ENCODE results near the gene TBC1D14. TPM values are rescaled to one million over a fixed set of nuclear protein-coding genes. Genes with fewer than 3 reads are reported as not detected.

The TBC1D14 gene
- total and polyA plus RNA-seq, 4 donors = 15.1 to 60.1 (median 46.4) TPM

GRCh38 chr4:6876440-6876839 is 33.2 kb upstream of the TBC1D14 start:
- Histone ChIP-seq H3K27me3 (ENCODE audit: control insufficient read depth in 3 of 3, insufficient read depth in 3 of 3, low read length in 2 of 3) (no peaks in the 10 kb centered on the region), H3K4me1 (ENCODE audit: control insufficient read depth in 5 of 5, insufficient read depth in 5 of 5, low read length in 5 of 5) (no peaks in the 10 kb centered on the region), H3K36me3 (ENCODE audit: control insufficient read depth in 4 of 4, insufficient read depth in 4 of 4, low read length in 4 of 4) (peaks cover 22 to 67% (median 42%) of the 10 kb centered on the region in 4 donors), H3K9me3 (ENCODE audit: control insufficient read depth in 4 of 4, insufficient read depth in 3 of 4, low read length in 3 of 4) (no peaks in the 10 kb centered on the region), H3K9ac (ENCODE audit: insufficient read depth in 1 of 2, low read length in 2 of 2) (no peak overlapping the region), H3K27ac (ENCODE audit: low read depth in 1 of 2, low read length in 1 of 2) (peak overlapping the region in 1 of 2 donors; percentile 53), H3K4me3 (no peak overlapping the region)
- no peak for ATAC-seq (ENCODE audit: insufficient read depth, low FRiP score)
- WGBS, 2 donors = 85 to 89% methylated on average over 5 of the region's 5 CpGs
- DNase-seq = no peak
- no peak for TF ChIP-seq CTCF (IDR thresholded peaks at IDR 0.05; ENCODE audit: control extremely low read depth, extremely low read depth)

- peak overlapping the region in 1 of 2 donors; percentile 53 for H3K27ac ChIP-seq (ENCODE audit: low read depth in 1 of 2, low read length in 1 of 2)
- H3K27me3 ChIP-seq (ENCODE audit: control insufficient read depth in 3 of 3, insufficient read depth in 3 of 3, low read length in 2 of 3) = no peaks in the 10 kb centered on the region
- DNase-seq (no peak), ATAC-seq (ENCODE audit: insufficient read depth, low FRiP score) (no peak)
- no peaks in the 10 kb centered on the region for H3K4me1 ChIP-seq (ENCODE audit: control insufficient read depth in 5 of 5, insufficient read depth in 5 of 5, low read length in 5 of 5)
- peaks cover 23 to 65% (median 42%) of the 10 kb centered on the region in 4 donors for H3K36me3 ChIP-seq (ENCODE audit: control insufficient read depth in 4 of 4, insufficient read depth in 4 of 4, low read length in 4 of 4)
- no peak for TF ChIP-seq CTCF (IDR thresholded peaks at IDR 0.05; ENCODE audit: control extremely low read depth, extremely low read depth)
- no peak overlapping the region for H3K9ac ChIP-seq (ENCODE audit: insufficient read depth in 1 of 2, low read length in 2 of 2)
- H3K9me3 ChIP-seq (ENCODE audit: control insufficient read depth in 4 of 4, insufficient read depth in 3 of 4, low read length in 3 of 4) = no peaks in the 10 kb centered on the region
- H3K4me3 ChIP-seq = no peak overlapping the region
- WGBS, 2 donors = 96% methylated on average over 14 of the region's 14 CpGs
These were observed 32.6 kb upstream of the TBC1D14 start for GRCh38 chr4:6877067-6877466.

- Histone ChIP-seq H3K36me3 (ENCODE audit: control insufficient read depth in 4 of 4, insufficient read depth in 4 of 4, low read length in 4 of 4) (peaks cover 27 to 59% (median 39%) of the 10 kb centered on the region in 4 donors), H3K9ac (ENCODE audit: insufficient read depth in 1 of 2, low read length in 2 of 2) (no peak overlapping the region), H3K27me3 (ENCODE audit: control insufficient read depth in 3 of 3, insufficient read depth in 3 of 3, low read length in 2 of 3) (no peaks in the 10 kb centered on the region), H3K4me3 (no peak overlapping the region), H3K27ac (ENCODE audit: low read depth in 1 of 2, low read length in 1 of 2) (no peak overlapping the region), H3K9me3 (ENCODE audit: control insufficient read depth in 4 of 4, insufficient read depth in 3 of 4, low read length in 3 of 4) (no peaks in the 10 kb centered on the region), H3K4me1 (ENCODE audit: control insufficient read depth in 5 of 5, insufficient read depth in 5 of 5, low read length in 5 of 5) (no peaks in the 10 kb centered on the region)
- TF ChIP-seq CTCF (IDR thresholded peaks at IDR 0.05; ENCODE audit: control extremely low read depth, extremely low read depth) = no peak
- DNase-seq = no peak
- no peak for ATAC-seq (ENCODE audit: insufficient read depth, low FRiP score)
- 75 to 84% methylated on average over 11 of the region's 11 CpGs for WGBS, 2 donors
These were observed 31.1 kb upstream of the TBC1D14 start for GRCh38 chr4:6878451-6879059.

GRCh38 chr4:6880691-6881090 is 28.9 kb upstream of the TBC1D14 start:
- DNase-seq = no peak
- no peak for TF ChIP-seq CTCF (IDR thresholded peaks at IDR 0.05; ENCODE audit: control extremely low read depth, extremely low read depth)
- Histone ChIP-seq H3K9me3 (ENCODE audit: control insufficient read depth in 4 of 4, insufficient read depth in 3 of 4, low read length in 3 of 4) (no peaks in the 10 kb centered on the region), H3K9ac (ENCODE audit: insufficient read depth in 1 of 2, low read length in 2 of 2) (no peak overlapping the region), H3K4me3 (no peak overlapping the region), H3K4me1 (ENCODE audit: control insufficient read depth in 5 of 5, insufficient read depth in 5 of 5, low read length in 5 of 5) (no peaks in the 10 kb centered on the region), H3K27ac (ENCODE audit: low read depth in 1 of 2, low read length in 1 of 2) (no peak overlapping the region), H3K36me3 (ENCODE audit: control insufficient read depth in 4 of 4, insufficient read depth in 4 of 4, low read length in 4 of 4) (peaks cover 21 to 49% (median 32%) of the 10 kb centered on the region in 4 donors), H3K27me3 (ENCODE audit: control insufficient read depth in 3 of 3, insufficient read depth in 3 of 3, low read length in 2 of 3) (no peaks in the 10 kb centered on the region)
- no peak for ATAC-seq (ENCODE audit: insufficient read depth, low FRiP score)
- 95 to 97% methylated on average over 7 of the region's 7 CpGs for WGBS, 2 donors

Data from lung (tissue), 12 donors.